Lung microvascular endothelial cell (primary cell): ENCODE measurements around the gene BOD1L1. TPM values are rescaled to one million over a fixed set of nuclear protein-coding genes. Genes with fewer than 3 reads are reported as not detected.

Experiments used
- DNase-seq, 2 donors: peaks; one replicate each; pipeline versions ENCODE4 v3.0.0 to v3.0.0-alpha.2; 2010; ENCODE audit warnings: low read depth in 2 of 2
- total RNA-seq: library from RNA; depleted of rRNA; stranded (reverse); fragments of >200 nt; gene quantifications from 2 replicates; pipeline ENCODE4 v1.2.1, GENCODE V29; 2014

BOD1L1 gene
- total RNA-seq, 1 donor from 2014 or later, result 24.0 TPM

DNA sequence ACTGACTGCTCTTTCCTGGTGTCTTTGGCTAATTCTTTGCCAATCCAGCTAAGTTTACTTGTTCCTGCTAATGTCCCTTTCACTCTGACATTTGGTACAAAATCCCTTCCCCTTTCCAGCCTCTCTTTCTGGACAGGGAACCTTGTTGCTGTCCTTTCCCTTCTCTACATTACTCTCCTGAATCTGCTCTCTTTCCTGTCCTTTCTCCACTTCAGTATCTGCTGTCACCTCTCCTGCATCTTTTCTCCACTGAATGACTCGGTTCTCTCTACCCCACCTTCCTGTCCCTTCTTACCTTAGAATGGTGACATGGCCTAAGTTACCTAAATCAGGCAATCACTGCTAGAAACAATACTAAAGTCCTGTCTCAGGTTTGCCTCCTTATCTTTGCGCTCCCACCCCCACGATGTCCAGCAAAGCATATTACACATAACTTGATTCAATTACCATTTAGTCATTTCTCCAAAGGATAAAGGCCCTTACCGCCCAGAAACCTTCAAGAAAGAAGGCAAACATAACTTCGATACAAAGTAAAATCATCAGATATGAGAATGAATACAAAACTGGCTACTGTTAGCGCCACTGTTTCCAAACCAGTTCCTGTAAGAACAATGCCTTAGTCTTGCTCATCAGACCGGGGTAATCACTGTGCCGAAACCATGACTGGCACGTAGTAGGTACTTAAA, 890 bp downstream of the BOD1L1 start:
- DNase-seq, result no peak

DNA sequence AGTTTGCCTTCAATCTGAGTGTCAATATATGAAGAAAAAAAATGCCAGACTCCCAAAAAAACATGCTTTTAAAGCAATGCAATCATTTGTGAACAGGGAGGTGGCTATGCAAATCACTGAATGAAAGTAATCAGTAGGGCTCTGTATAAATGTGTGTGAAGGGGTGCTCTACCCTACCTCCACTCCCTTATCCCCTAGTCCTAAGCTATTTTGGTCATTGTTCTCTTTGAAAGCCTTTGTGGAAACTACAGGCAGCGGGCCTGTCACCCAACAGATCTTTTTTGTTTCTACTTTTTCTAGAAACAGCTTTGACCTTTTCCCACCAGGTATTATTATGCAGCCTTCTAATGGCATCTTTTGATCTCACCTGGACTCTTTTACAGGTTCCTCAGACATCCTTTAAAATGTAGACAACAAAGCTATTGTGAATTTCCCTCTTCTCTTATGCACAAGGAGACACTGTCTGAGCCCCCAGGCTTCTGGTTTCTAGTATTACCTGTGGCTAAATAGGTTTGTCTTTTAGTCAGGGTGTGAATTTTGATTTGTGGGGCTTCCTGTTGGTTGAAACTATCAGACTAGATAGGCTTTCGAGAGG, 9.2 kb downstream of the BOD1L1 start:
- no peak for DNase-seq

DNA sequence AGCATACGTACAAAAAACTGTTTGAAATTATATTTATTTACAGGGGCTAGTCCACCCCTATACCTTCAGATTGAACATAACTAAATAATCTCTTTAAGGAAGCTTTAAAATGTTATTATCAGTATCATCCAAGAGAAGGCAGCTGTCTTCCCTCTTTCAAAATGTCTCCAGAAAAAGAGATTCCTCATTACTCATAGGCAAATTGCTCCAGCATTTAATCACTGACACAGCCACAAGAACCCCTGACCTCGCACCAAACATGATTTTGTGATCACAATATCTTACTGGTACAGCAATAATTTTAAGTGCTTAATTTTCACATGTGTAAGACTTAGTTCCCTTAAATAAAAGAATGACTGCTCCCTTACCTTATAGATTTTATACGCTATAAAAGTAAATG, 9.7 kb downstream of the BOD1L1 start:
- no peak for DNase-seq

DNA sequence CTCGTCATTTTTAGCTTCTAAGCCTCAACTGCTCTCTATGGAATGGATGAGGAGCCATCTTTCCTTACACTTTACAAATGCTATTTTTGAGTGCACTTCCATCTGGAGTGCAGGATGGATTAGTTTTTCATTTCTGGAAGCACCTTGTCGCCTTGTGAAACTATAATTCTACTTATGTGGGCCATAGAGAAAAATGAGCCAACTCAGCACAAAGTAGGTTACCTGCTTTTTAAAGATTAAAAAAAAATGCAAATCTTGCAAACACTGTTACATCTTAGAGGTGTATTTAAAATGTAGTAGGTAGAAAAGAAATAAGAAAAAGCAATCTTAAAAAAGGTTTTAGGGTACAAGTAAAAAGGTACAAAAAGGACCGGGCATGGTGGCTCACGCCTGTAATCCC, 10.9 kb downstream of the BOD1L1 start:
- DNase-seq, result no peak

DNA sequence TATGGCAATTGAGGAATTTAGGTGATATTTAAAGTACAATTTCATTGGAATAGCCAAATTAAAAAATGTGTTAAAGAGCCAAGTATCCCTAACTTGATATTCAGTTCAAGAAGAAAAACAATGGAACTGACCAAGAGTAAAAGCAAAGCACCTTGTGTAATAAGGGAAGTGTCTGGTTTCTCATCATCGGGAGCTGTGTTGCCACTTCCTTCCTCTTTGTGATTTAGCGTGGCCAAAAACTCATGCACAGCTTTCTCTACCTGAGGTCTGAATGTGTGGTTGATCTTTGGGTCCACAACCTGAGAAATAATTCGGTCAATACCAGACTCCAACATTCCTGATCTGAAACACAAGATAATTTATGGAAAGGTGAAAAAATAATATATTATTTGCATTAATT, 12.4 kb downstream of the BOD1L1 start:
- peak; percentile 16 to 26 for DNase-seq

DNA sequence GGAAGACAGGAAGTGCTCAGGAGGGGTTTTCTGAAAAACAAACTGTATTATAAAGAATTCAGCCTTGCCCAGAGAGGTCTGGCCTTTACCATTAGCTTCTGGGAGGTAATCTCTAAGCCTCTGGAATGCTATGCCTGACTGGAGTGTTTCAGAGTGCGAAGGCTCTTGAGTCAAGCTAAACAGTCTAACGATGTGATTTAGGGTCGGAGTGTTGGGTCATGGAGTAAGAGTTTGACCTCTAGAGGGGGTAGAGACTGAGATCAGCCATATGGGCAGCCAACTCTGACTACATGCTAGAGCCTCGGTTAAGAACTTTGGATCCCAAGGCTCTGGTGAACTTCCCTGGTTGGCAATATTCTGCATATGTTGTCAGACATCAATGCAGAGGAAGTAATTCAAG, 15.0 kb downstream of the BOD1L1 start:
- no peak for DNase-seq

DNA sequence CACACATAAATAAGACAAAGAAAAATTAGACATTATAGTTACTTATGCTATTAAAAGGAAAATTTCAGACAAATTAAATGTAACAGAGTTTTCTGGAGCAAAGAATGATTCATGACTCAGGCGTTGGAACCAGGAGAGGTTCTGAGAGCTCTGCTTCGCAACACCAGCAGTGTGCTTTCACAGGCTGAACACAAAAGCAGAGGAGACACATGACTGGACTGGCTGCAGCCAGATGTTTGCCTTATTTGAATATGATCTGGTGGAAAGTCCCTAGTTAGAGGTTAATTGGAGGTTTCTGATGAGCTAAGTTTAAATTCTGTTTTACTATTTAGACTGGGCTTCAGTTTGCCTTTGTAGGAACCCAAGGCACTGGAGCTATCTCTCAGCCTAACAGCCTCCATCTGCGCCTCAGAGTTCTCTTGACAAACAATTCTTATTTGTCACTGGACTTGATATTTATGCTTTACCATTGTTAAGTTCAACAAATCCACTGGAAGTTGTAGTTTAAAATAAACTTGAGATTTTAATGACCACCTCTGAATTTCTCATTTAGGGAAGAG, 16.2 kb downstream of the BOD1L1 start:
- peak in 1 of 2 donors; percentile 7 for DNase-seq

DNA sequence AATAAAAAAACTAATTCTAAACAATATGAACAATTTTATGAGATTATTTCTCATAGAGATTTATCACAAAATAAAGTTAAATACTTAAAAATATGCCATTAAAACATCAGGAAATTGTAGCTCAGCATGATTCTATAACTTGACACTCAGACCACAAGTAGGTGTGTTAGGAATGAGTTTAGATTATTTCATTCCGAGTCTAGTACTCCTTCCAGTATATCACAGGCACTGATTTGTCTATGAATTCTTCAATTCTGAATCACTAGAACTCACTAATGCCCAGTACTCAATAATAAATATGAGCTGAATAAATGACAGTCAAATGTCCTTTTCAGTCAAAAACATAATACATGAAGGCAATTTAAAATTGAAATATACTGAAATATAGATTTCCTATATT, 22.2 kb downstream of the BOD1L1 start:
- no peak for DNase-seq

DNA sequence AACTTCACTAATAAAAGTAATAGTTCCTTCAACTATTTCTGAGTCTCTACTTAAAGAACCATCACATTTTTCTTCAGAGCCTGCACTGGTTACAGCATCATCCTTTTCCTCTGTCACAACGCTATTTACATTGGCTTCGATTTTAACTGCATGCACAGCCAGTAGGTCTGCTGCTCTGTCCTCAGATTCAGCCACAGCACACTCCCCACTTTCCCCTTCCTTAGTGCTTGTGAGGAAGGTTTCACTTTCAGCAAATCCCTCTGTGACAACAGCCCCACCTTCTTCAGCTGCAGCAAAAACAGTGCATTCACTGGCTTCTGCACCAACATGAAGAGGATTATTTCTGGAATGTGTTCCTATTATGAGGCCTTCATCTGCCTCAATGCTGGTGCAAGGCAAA, 25.7 kb downstream of the BOD1L1 start:
- no peak for DNase-seq

DNA sequence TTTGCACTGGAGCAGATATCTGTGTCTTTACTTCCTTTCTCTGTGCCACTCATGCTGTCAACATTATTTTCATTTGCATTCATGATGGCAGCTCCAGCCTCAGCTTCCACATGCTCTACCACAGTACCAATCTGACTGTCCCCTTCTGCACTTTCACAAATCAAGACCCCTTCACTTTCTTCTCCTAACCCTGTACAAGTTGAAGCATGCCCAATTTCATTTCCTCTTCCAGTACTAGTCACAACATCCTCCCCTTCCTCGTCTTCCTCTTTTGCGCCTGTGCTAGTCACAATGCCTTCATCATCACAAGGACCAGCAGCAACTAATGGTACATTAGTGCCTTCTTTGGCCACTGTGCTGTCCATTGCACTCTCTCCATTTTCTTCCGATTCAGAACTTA, 26.5 kb downstream of the BOD1L1 start:
- DNase-seq, result no peak

DNA sequence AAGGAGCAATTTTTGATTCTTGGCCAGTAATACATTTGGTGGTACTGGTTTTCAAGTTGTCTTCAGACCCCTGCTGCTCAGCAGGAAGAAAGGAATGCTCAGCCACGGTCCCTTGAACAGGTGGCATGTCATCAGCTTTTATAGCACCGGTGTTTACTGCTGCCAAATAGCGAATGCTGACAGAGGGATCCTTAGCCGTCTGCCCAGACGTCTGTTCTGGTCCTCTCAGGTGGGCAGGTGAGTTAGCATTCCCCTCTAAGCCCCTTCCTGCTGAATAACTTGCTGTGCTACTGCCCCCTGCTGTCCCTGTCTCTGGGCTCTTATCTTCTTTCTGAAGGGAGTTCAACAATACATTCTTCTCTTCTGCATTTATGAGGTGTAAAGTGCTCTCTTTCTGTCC, 28.4 kb downstream of the BOD1L1 start:
- no peak for DNase-seq

DNA sequence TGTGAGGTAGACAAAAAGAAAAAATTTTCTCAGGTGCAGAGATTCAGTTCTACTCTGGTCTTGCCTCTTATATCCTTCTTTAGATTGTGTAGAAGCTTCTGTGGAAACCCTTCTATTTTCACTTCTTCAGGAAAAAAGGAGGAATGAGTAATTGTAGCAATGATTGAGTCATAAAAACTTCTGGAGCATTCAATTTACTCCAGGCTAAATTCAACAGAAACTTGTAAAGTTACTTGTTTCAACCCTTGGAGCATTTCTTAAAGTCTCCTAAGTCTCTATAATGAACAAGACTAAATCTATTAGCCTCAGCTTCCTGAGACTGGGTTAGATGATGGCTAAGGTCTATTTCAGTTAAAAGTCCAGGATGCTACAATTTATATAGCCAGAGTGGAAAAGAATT, 29.9 kb downstream of the BOD1L1 start:
- DNase-seq, result no peak

DNA sequence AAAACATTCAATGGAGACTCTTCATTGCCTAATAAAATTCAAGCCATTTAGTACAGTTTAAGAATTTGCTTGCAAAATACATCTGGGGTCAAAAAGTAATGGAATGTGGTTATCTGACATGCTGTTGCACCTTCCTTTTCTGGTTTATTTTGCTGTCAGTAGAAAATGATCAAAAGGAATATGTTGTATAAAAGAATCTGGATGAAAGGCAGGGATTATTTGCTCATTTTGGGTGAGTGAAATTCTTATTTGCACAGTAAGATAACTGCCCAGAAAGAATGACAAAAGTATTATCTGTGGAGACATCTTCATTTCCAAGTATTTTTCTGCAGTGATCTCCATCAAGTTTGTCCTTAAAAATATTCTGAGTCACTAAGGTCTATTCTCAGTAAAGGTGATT, 30.4 kb downstream of the BOD1L1 start:
- no peak for DNase-seq

DNA sequence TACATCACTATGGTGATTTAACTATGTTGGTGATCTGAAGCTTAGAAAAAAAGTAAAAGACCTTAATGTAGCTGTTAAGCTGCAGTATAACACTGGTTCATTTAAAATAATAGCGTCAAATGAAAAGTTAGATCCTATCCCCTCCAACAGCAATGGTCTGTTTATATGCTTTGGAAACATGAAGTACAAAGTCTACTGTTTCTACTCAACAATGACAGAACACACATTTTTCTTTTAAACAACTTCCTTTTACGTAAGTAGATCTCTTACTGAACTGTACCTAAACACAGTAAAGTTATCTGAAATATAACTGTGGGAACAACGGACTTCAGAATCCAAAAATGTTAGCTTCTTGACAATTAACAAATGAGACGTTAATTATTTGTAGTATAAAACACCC, 35.3 kb downstream of the BOD1L1 start:
- DNase-seq, result no peak

DNA sequence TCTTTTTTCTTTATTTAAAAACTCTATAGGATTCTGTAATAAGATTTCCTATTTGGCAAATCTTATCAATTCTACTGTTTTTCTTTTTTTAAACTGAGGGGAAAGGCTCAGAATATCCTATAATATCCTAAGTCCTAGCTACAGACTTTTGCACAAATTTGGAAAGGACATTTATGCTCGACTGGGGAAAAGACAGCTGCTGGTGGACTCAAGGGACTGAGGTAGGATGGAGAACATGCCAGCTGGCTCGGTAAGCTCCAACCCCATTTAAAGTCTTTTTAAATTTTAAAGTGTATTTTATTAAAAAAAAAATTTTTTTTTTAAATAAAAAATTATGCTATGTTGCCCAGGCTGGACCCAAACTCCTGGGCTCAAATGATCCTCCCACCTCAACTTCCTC, 36.8 kb downstream of the BOD1L1 start:
- no peak for DNase-seq

DNA sequence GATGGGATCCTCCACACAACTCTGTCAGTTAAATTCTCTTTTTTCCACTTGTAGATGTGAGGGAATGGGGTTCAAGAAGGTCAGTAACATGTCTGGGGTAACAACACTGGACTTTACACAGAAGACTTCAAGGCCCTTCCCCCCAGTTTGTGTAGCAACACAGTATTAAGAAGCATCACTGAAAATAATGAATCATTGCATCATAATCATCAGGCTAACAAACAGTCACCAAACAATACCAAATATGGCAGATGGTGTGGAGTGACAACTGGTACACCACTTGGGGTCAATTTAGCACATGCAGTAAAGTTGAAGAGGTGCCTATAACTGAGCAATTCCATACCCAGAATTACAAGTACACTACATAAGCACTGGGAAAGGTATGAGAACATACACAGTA, 38.6 kb downstream of the BOD1L1 start:
- no peak for DNase-seq

DNA sequence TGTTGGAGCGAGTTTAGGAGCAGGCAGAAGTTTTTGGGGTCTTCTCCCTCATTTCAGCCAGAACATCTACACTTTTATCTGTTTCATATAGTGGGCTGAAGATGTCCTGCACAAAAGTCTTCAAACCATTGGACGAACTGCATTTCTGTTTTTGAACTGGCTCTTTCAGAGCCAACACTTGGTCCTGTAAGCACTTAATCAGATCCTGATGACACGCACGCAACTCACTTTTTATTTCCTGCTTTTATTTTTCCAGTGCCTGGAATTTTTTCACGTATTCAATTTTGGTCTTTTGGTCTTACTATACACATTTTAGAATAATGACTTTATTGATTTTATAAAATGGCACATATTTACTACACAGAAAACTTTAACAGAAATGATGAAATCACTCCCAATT, 43.0 kb downstream of the BOD1L1 start:
- DNase-seq, result peak; percentile 62 to 64

DNA sequence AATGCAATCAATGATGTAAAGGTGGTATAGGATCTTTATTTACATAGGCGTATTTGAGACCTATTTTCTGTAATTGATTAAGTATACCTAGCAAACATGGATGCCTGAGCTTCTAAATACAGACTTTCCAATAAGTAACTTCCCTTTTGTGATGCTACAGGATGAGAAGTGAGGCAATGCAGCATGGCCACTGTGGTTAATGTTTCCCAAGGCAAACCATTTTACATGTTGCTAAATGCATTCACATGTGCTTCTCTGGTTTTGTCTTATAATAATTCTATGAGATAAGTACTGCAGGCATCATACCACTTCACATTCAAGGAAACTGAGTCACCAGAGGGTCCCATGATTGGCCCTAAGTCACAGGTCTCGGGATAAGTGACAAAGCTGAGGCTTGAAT, 47.5 kb downstream of the BOD1L1 start:
- DNase-seq, result no peak

DNA sequence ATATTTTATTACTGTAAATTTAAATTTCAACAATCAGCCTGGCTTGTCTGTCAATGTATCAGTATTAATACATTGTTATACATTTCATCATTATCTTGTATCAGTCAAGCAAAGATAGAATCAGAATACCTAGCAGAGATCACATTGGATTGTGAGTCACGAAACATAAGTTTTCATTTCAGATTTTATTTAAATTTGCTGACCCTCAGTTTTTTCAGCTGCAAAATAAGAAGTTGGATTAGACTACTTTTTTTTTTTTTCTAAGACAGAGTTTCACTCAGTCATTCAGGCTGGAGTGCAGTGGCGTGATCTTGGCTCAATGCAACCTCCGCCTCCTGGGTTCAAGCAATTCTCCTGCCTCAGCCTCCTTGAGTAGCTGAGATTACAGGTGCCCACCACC, 49.9 kb downstream of the BOD1L1 start:
- DNase-seq, result no peak

DNA sequence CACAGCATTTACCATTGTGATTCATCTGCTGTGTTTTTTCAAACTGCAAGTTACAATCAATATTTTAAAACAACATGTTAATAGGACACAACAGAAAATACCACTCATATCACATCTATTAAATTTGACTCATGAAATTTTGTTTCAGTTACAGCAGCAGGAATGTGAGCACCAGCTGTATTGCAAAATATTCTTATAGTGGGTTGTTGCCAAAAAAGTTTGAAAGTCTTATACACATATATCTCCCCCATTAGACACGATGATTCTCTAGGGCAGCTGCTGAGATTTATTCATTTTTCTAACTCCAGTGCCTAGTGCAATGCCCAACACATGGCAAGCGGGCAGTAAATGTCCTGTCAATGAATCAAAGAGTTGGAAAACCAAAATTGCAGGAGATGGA, 56.6 kb downstream of the BOD1L1 start:
- no peak for DNase-seq

DNA sequence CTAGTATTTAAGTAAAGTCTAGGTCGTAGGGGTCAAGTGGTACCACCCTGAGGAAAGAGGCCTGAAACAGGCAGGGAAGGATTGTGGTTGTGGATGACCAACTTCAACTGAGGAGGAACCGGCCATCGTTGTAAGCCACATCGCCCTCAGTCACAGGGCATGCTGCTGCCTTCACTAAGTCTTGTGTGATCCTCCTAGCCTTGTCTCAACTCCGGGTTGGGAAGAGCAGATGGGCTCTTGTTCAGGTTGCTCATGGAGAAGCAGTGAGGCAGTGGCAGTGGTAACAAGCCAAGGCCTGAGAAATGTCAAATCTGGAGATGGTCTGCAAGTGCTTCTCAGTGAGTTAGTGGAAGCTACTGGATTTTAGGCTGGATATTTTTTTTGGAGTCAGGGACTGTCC, 60.4 kb downstream of the BOD1L1 start:
- DNase-seq, result no peak

DNA sequence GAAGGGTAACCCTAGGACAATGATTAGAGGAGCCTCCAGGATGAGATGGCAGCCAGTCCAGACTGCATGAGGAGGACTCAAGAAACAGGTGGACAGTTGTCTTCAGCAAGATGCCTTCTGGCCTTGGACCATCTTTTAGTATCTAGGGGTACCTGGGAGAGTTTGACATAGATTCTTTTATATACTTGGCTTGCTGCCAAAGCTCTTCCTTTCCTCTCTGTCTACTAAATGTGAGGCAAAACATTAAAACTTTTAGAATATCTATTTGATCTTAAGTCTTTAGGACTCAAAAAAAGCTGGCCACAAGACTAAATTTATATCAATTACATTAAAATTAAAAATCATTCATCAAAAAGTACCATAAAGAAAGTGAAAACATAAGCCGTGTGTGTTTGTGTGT, 64.6 kb downstream of the BOD1L1 start:
- DNase-seq, result no peak

DNA sequence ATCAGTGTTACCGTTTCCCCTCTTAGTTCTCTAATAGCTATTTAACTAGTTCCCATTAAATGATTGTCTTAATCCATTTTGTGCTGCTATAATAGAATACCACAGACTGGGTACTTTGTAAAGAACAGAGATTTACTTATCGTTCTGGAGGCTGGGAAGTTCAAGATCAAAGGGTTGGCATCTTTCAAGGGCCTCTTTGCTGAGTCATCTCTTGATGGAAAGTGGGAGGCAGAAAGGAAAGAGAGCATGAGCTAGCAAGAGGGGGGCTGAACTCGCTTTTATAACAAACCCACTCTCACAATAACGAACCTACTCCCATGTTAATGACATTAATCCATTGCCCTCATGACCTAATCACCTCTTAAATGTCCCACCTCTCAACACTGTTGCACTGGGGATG, 65.9 kb downstream of the BOD1L1 start:
- no peak for DNase-seq
